HEK293T (cell line): Measurements from ENCODE around the gene HSPB7.
"Not testable (repeated sequence)": the region's sequence is repeated elsewhere in the genome, so short reads cannot be mapped to it uniquely, and the experiment has no call there.

Source experiments
- CTCF ChIA-PET: fragments of 350-600 bp; formaldehyde crosslinking; extraction: SDS; loops from one replicate; lab custom pipeline; 2021; ENCODE audit warnings: antibody characterized with exemption, inconsistent platforms; lab: Yijun Ruan, JAX
- POLR2A ChIA-PET: fragments of 350-600 bp; formaldehyde crosslinking; extraction: SDS; loops from one replicate; lab custom pipeline; 2020; ENCODE audit warnings: antibody characterized with exemption, inconsistent platforms; lab: Yijun Ruan, JAX
- DNase-seq: peaks from one replicate; pipeline ENCODE4 v3.0.0; 2012; ENCODE audit warnings: mixed read lengths; ENCODE audit errors: extremely low spot score
- ARNT ChIP-seq: fragments of 450-650 bp; IDR thresholded peaks from 2 replicates; pipeline ENCODE4 v1.6.1; 2017; ENCODE audit warnings: mild to moderate bottlenecking
- BHLHE40 ChIP-seq: fragments of 450-650 bp; IDR thresholded peaks from 2 replicates; pipeline ENCODE4 v1.6.1; 2016; ENCODE audit warnings: mild to moderate bottlenecking, moderate library complexity, borderline replicate concordance
- CTBP1 ChIP-seq: fragments of 450-650 bp; IDR thresholded peaks from 2 replicates; pipeline ENCODE4 v1.6.1; 2016; ENCODE audit warnings: borderline replicate concordance
- ELF4 ChIP-seq: fragments of 450-650 bp; IDR thresholded peaks from 2 replicates; pipeline ENCODE4 v1.6.1; 2017; ENCODE audit warnings: antibody characterized with exemption
- FOXA1 ChIP-seq: fragments of 450-650 bp; IDR thresholded peaks from 2 replicates; pipeline ENCODE4 v1.6.1; 2016; ENCODE audit warnings: mild to moderate bottlenecking
- FOXK2 ChIP-seq: fragments of 450-650 bp; IDR thresholded peaks from 2 replicates; pipeline ENCODE4 v1.6.1; 2016; ENCODE audit warnings: mild to moderate bottlenecking
- FOXM1 ChIP-seq: fragments of 450-650 bp; IDR thresholded peaks from 2 replicates; pipeline ENCODE4 v1.6.1; 2017; ENCODE audit warnings: mild to moderate bottlenecking, borderline replicate concordance
- HDGF ChIP-seq: fragments of 450-650 bp; IDR thresholded peaks from 2 replicates; pipeline ENCODE4 v1.6.1; 2017; ENCODE audit warnings: antibody characterized with exemption, borderline replicate concordance
- L3MBTL2 ChIP-seq: fragments of 450-650 bp; conservative IDR thresholded peaks from 2 replicates; pipeline ENCODE4 v1.6.1; 2016; ENCODE audit warnings: mild to moderate bottlenecking
- LEF1 ChIP-seq: fragments of 450-650 bp; IDR thresholded peaks from 2 replicates; pipeline ENCODE4 v1.6.1; 2017; ENCODE audit warnings: mild to moderate bottlenecking, borderline replicate concordance
- NFRKB ChIP-seq: fragments of 450-650 bp; IDR thresholded peaks from 2 replicates; pipeline ENCODE4 v1.6.1; 2016; ENCODE audit warnings: mild to moderate bottlenecking, moderate library complexity
- PKNOX1 ChIP-seq: fragments of 450-650 bp; IDR thresholded peaks from 2 replicates; pipeline ENCODE4 v1.6.1; 2016
- SP1 ChIP-seq: fragments of 450-650 bp; IDR thresholded peaks from 2 replicates; pipeline ENCODE4 v1.6.1; 2017
- SUZ12 ChIP-seq: fragments of 450-650 bp; IDR thresholded peaks from 2 replicates; pipeline ENCODE4 v1.6.1; 2016; ENCODE audit warnings: mild to moderate bottlenecking
- TARDBP ChIP-seq: fragments of 450-650 bp; IDR thresholded peaks from 2 replicates; pipeline ENCODE4 v1.6.1; 2016
- ZNF384 ChIP-seq: fragments of 450-650 bp; IDR thresholded peaks from 2 replicates; pipeline ENCODE4 v1.6.1; 2016

The HSPB7 gene

GRCh38 chr1:16047791-16048475 lies 30.1 kb upstream of the HSPB7 start:
- CTCF ChIA-PET: no interaction called here
- TF ChIP-seq TARDBP: no peak
- TF ChIP-seq BHLHE40: no peak
- TF ChIP-seq FOXM1: no peak
- no peak for TF ChIP-seq FOXK2
- TF ChIP-seq FOXA1: no peak
- no peak for TF ChIP-seq LEF1
- TF ChIP-seq PKNOX1: no peak
- no peak for TF ChIP-seq CTBP1
- no peak for TF ChIP-seq SP1
- no peak for TF ChIP-seq NFRKB
- TF ChIP-seq HDGF: no peak
- TF ChIP-seq L3MBTL2: no peak

GRCh38 chr1:16046842-16047241 lies 29.0 kb upstream of the HSPB7 start:
- TF ChIP-seq HDGF: no peak
- TF ChIP-seq LEF1: no peak
- TF ChIP-seq SUZ12: no peak
- no peak for TF ChIP-seq PKNOX1
- TF ChIP-seq CTBP1: no peak
- no peak for TF ChIP-seq L3MBTL2
- TF ChIP-seq ARNT: no peak
- no peak for TF ChIP-seq ELF4
- TF ChIP-seq FOXK2: no peak
- TF ChIP-seq TARDBP: no peak
- no peak for TF ChIP-seq FOXM1
- no peak for TF ChIP-seq SP1
- no peak for TF ChIP-seq FOXA1
- no peak for TF ChIP-seq BHLHE40
- TF ChIP-seq NFRKB: no peak
- no peak for TF ChIP-seq ZNF384
- no peak for DNase-seq
- POLR2A ChIA-PET: no interaction called here
- CTCF ChIA-PET: no interaction called here

More at GRCh38 chr1:16047791-16048475, 30.1 kb upstream of the HSPB7 start:
- no peak for DNase-seq
- POLR2A ChIA-PET: no interaction called here

- no peak for TF ChIP-seq ELF4
- no peak for TF ChIP-seq TARDBP
- no peak for TF ChIP-seq ARNT
- no peak for TF ChIP-seq SUZ12
- TF ChIP-seq BHLHE40: no peak
- no peak for TF ChIP-seq NFRKB
- TF ChIP-seq PKNOX1: no peak
- no peak for TF ChIP-seq FOXA1
- TF ChIP-seq ZNF384: no peak
- TF ChIP-seq LEF1: no peak
- no peak for TF ChIP-seq FOXM1
- no peak for TF ChIP-seq FOXK2
- no peak for TF ChIP-seq L3MBTL2
- no peak for TF ChIP-seq SP1
- no peak for TF ChIP-seq CTBP1
- TF ChIP-seq HDGF: no peak
- ChIA-PET CTCF (interaction anchor here (0.6 to 0.8 kb wide), 2 partner anchors 12 to 36 kb away, joined by 3 read pairs; no protein-coding TSS in a partner anchor), POLR2A (no interaction called here)
- no peak for DNase-seq
Measured at GRCh38 chr1:16043950-16044349, 26.1 kb upstream of the HSPB7 start.

- ChIA-PET POLR2A (no interaction called here), CTCF (no interaction called here)
- no peak for DNase-seq
- TF ChIP-seq PKNOX1: no peak
- no peak for TF ChIP-seq CTBP1
- TF ChIP-seq BHLHE40: no peak
- TF ChIP-seq ARNT: no peak
- no peak for TF ChIP-seq L3MBTL2
- no peak for TF ChIP-seq SUZ12
- no peak for TF ChIP-seq HDGF
- no peak for TF ChIP-seq ZNF384
- no peak for TF ChIP-seq TARDBP
- TF ChIP-seq ELF4: no peak
- no peak for TF ChIP-seq FOXK2
- no peak for TF ChIP-seq LEF1
- no peak for TF ChIP-seq SP1
- TF ChIP-seq NFRKB: no peak
Measured at GRCh38 chr1:16043521-16043920, 25.7 kb upstream of the HSPB7 start, which contains the start of gene CLCNKB. Gene CLCNKB, plus strand, starts transcription at chr1:16043782. Its CDS starts 711 bp downstream, at chr1:16044493.

- CTCF ChIA-PET, DNase-seq, POLR2A ChIA-PET: not testable (repeated sequence)
Measured at GRCh38 chr1:16042654-16043053, 24.8 kb upstream of the HSPB7 start.

GRCh38 chr1:16042096-16042495 lies 24.3 kb upstream of the HSPB7 start:
- no peak for DNase-seq
- TF ChIP-seq L3MBTL2 (no peak), ARNT (no peak), LEF1 (no peak)
- CTCF ChIA-PET: no interaction called here
- POLR2A ChIA-PET: no interaction called here
